Activated T-helper 17 cell treated with anti-CD3 and anti-CD28 coated beads, Interleukin-2, amount 50 U/mL, for 72 hours (primary cell): ENCODE measurements around the gene APPL2. TPM values are rescaled to one million over a fixed set of nuclear protein-coding genes. Genes with fewer than 3 reads are reported as not detected.

Source experiments
- ATAC-seq: fragments of 150-1000 bp; cut with Tn5 transposase; replicated peaks from 2 replicates; pipeline ENCODE4 v1.10.0; 2021; ENCODE audit warnings: mild to moderate bottlenecking, moderate library complexity
- H3K27ac Mint-ChIP-seq: one replicate; pipeline ENCODE4 v1.8.0; 2022; ENCODE audit warnings: mixed read lengths
- H3K27me3 Mint-ChIP-seq: one replicate; pipeline ENCODE4 v1.8.0; 2022; ENCODE audit warnings: mixed read lengths
- H3K36me3 Mint-ChIP-seq: one replicate; pipeline ENCODE4 v1.8.0; 2022; ENCODE audit warnings: low read depth, mild to moderate bottlenecking, mixed read lengths
- H3K4me1 Mint-ChIP-seq: one replicate; pipeline ENCODE4 v1.8.0; 2022; ENCODE audit warnings: mixed read lengths
- H3K4me3 Mint-ChIP-seq: one replicate; pipeline ENCODE4 v1.8.0; 2022; ENCODE audit warnings: mild to moderate bottlenecking, mixed read lengths
- H3K9me3 Mint-ChIP-seq: one replicate; pipeline ENCODE4 v1.8.0; 2022; ENCODE audit warnings: mixed read lengths
- total RNA-seq, 2 donors: library from RNA; stranded (reverse); gene quantifications; one replicate each; pipeline ENCODE4 v1.2.3, GENCODE V29; 2022

The APPL2 gene
- total RNA-seq, 2 donors from 2014 or later, result 16.7 to 23.5 TPM

GRCh38 chr12:105222726-105223351 is 13.1 kb downstream of the APPL2 start:
- peak overlapping the region; percentile 14 for H3K27ac Mint-ChIP-seq
- H3K4me3 Mint-ChIP-seq, result no peak overlapping the region
- no peaks in the 10 kb centered on the region for H3K27me3 Mint-ChIP-seq
- ATAC-seq, result no peak
- H3K36me3 Mint-ChIP-seq, result peaks cover 80% of the 10 kb centered on the region
- H3K9me3 Mint-ChIP-seq, result no peaks in the 10 kb centered on the region
- H3K4me1 Mint-ChIP-seq, result peaks cover 7% of the 10 kb centered on the region

DNA sequence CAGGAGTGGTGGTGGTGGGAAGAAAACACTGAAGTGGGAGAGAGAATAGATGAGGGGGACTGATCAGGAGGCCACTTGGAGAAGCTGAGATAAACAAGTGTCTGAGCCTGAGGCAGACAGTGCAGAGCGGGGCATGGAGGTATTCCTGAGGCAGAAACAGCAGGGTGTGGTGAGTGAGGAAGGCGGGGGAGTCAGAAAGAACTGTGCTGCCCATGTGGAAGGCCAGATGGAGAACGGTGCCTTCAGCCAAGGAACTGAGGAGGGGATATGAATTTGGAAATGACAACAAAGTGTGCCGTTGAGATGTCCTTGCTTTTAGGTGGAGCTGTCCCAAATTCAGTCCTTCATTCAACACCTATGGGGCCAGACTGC is 13.7 kb downstream of the APPL2 start:
- peaks cover 2% of the 10 kb centered on the region for H3K4me1 Mint-ChIP-seq
- H3K36me3 Mint-ChIP-seq, result peaks cover 80% of the 10 kb centered on the region
- no peak for ATAC-seq
- H3K4me3 Mint-ChIP-seq, result no peak overlapping the region
- H3K27me3 Mint-ChIP-seq, result no peaks in the 10 kb centered on the region
- peak overlapping the region; percentile 14 for H3K27ac Mint-ChIP-seq
- H3K9me3 Mint-ChIP-seq, result no peaks in the 10 kb centered on the region

DNA sequence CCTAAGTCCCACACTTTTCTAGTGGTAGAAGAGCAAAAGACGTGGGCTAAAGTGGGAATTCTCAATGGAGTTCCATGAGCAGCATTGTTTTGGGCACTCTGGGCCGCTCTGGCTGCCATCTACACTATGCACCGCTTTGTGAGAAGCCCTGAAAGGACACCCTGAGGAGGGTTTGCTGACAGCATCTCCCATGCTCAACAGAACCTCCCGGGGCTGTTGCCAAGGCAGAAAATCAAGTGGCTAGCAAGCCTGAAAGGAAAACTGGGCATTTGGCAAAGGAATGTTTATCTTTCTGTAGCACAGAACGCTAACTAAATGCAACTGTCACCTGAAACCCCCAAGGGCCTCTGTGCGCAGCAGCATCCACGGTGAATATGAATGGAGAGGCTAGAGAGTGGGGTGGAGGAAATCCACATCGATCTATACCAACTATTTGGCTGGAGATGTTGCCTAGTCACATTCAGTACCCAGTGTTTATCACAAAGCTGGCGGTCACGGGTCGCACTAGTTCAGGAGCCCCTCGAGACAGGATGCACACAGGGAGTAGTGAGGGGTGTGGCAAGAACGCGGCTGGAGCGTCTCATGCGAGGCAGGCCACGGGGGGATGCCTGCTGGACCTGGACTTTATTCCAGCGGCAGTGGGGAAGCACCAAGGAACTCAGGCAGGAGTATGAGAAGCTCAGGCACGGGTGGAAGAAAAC is 14.2 kb downstream of the APPL2 start:
- peak overlapping the region; percentile 14 for H3K27ac Mint-ChIP-seq
- ATAC-seq, result no peak
- H3K36me3 Mint-ChIP-seq, result peaks cover 83% of the 10 kb centered on the region
- no peaks in the 10 kb centered on the region for H3K9me3 Mint-ChIP-seq
- no peaks in the 10 kb centered on the region for H3K4me1 Mint-ChIP-seq
- H3K4me3 Mint-ChIP-seq, result no peak overlapping the region
- H3K27me3 Mint-ChIP-seq, result no peaks in the 10 kb centered on the region

- Mint-ChIP-seq H3K4me3 (no peak overlapping the region), H3K27me3 (no peaks in the 10 kb centered on the region), H3K9me3 (no peaks in the 10 kb centered on the region), H3K27ac (peak overlapping the region; percentile 64), H3K36me3 (peaks cover 84% of the 10 kb centered on the region), H3K4me1 (no peaks in the 10 kb centered on the region)
- ATAC-seq, result no peak
These were observed 15.1 kb downstream of the APPL2 start for GRCh38 chr12:105220929-105221290.

DNA sequence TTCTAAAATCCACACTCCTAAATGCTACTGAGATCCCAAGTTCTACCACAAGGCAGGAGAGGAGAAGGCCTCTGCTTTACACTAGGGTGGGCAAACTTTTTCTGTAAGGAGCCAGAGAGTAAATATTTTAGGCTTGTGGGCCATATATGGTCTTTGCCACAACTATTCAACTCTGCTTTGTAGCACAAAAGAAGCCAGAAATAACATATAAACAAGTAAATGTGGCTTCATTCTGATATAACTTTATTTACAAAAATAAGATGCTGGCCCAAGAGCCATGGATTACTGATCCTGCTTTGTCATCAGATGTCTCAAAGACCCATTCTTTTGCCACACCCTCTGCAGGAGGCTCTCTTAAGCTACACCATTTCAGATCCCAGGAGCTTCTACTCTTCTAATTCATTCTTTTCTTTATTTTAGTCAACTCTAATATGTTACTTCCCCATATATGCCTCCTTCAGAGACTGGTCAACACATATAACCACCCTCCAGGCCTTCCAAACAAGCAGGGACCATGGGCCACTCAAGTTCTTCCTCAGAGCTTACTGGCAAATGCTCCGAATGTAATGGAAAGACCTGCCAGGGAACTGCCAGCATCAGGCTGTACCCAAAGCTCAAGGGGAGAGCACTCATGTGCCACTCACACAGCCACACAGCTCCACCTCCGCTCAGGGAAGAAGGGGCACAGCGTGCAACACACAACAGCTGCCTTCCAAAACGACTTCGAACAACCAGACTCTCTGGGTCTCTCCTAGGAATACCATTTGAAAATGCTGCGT is 15.6 kb downstream of the APPL2 start:
- Mint-ChIP-seq H3K27ac (peak overlapping the region; percentile 64), H3K27me3 (no peaks in the 10 kb centered on the region), H3K9me3 (no peaks in the 10 kb centered on the region), H3K4me1 (no peaks in the 10 kb centered on the region), H3K36me3 (peaks cover 84% of the 10 kb centered on the region), H3K4me3 (no peak overlapping the region)
- ATAC-seq, result no peak

GRCh38 chr12:105219261-105220028 is 16.5 kb downstream of the APPL2 start:
- H3K27me3 Mint-ChIP-seq, result no peaks in the 10 kb centered on the region
- no peak overlapping the region for H3K4me3 Mint-ChIP-seq
- no peaks in the 10 kb centered on the region for H3K9me3 Mint-ChIP-seq
- ATAC-seq, result no peak
- peak overlapping the region; percentile 13 for H3K27ac Mint-ChIP-seq
- H3K36me3 Mint-ChIP-seq, result peaks cover 84% of the 10 kb centered on the region
- no peaks in the 10 kb centered on the region for H3K4me1 Mint-ChIP-seq

GRCh38 chr12:105218434-105218833 is 17.5 kb downstream of the APPL2 start:
- no peak for ATAC-seq
- H3K9me3 Mint-ChIP-seq, result no peaks in the 10 kb centered on the region
- no peak overlapping the region for H3K4me3 Mint-ChIP-seq
- H3K4me1 Mint-ChIP-seq, result no peaks in the 10 kb centered on the region
- H3K27me3 Mint-ChIP-seq, result no peaks in the 10 kb centered on the region
- H3K36me3 Mint-ChIP-seq, result peaks cover 88% of the 10 kb centered on the region
- no peak overlapping the region for H3K27ac Mint-ChIP-seq

- peaks cover 68% of the 10 kb centered on the region for H3K36me3 Mint-ChIP-seq
- no peak overlapping the region for H3K27ac Mint-ChIP-seq
- H3K9me3 Mint-ChIP-seq, result no peaks in the 10 kb centered on the region
- H3K27me3 Mint-ChIP-seq, result no peaks in the 10 kb centered on the region
- no peak for ATAC-seq
- no peak overlapping the region for H3K4me3 Mint-ChIP-seq
- H3K4me1 Mint-ChIP-seq, result no peaks in the 10 kb centered on the region
These were observed 21.2 kb downstream of the APPL2 start for GRCh38 chr12:105214670-105215375.

GRCh38 chr12:105214148-105214547 is 21.8 kb downstream of the APPL2 start:
- no peaks in the 10 kb centered on the region for H3K27me3 Mint-ChIP-seq
- no peaks in the 10 kb centered on the region for H3K4me1 Mint-ChIP-seq
- ATAC-seq, result no peak
- H3K9me3 Mint-ChIP-seq, result no peaks in the 10 kb centered on the region
- no peak overlapping the region for H3K4me3 Mint-ChIP-seq
- H3K36me3 Mint-ChIP-seq, result peaks cover 65% of the 10 kb centered on the region
- H3K27ac Mint-ChIP-seq, result no peak overlapping the region

DNA sequence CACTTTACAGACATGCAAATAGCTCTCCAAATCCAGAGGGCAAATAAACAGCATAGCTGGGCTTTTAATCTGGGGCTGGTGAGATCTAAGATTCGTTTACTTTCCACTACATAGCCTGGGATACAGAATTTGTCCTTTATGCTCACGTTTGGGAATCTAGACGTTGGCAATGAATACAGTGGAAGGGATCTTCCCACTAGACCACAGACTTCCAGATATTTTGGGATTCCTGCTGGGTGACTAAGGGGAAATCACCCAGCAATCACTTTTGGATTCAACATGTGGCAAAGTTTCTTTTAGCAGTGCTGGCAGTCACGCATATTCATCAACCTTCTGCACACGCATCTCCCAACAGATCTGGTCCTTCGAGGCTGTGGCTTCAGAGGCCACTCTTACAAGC is 23.5 kb downstream of the APPL2 start:
- Mint-ChIP-seq H3K9me3 (no peaks in the 10 kb centered on the region), H3K4me3 (no peak overlapping the region), H3K27me3 (no peaks in the 10 kb centered on the region), H3K36me3 (peaks cover 66% of the 10 kb centered on the region), H3K4me1 (no peaks in the 10 kb centered on the region), H3K27ac (no peak overlapping the region)
- no peak for ATAC-seq

DNA sequence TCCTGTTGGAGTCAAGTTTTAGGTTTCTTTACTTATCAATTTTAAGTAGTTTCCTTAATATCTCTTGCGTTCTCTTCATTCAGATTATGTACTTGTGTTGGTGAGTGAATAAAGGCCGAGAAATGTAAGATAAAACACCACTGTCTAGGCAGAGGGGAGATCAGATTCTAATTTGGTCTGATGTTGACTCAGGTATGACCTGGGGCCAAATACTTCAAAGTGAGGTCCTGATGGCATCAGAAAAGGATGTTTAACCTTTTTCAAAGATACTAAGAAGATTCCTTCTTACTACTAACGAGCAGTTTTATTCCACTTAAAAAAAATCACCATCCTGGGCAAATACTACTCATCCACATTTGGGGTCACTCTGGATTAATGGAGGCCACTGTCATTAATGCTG is 26.9 kb downstream of the APPL2 start:
- Mint-ChIP-seq H3K4me1 (peaks cover 10% of the 10 kb centered on the region), H3K9me3 (no peaks in the 10 kb centered on the region), H3K36me3 (peaks cover 66% of the 10 kb centered on the region), H3K27ac (no peak overlapping the region), H3K27me3 (no peaks in the 10 kb centered on the region), H3K4me3 (no peak overlapping the region)
- no peak for ATAC-seq

DNA sequence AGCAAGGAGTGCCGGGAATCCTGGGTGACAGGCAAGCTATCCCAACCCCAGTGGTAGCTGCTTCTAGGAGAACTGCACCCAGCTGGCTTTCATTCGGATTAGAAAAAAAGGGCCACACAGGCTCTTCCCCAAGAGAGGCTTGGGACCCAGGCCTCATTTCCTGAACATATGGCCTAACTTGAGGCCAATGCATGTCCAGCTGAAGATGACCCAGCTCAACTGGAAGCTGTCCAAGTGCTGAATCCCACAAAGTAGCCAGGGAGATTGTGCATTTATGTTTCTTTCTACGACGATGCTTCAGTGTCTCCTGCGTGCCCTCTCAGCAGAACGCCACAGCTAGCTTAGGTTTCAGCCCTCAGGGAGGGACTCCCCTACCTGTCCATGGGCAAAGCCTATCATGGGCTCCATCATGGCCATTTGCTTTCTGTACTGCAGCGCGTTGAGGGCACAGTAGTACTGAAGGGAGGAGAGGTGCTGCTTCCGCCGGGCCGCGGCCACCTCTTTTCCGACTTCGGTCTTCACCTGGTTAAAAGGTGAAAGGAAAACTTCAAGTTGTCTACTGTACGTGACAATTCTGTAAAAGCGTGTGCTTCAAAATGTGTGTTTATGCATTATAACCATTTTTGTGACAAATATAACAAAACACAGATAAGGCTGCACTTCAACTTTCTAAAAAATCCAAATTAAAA is 29.1 kb downstream of the APPL2 start:
- Mint-ChIP-seq H3K27me3 (no peaks in the 10 kb centered on the region), H3K4me1 (peaks cover 10% of the 10 kb centered on the region), H3K27ac (peak overlapping the region; percentile 12), H3K9me3 (no peaks in the 10 kb centered on the region), H3K36me3 (peaks cover 84% of the 10 kb centered on the region), H3K4me3 (no peak overlapping the region)
- no peak for ATAC-seq

DNA sequence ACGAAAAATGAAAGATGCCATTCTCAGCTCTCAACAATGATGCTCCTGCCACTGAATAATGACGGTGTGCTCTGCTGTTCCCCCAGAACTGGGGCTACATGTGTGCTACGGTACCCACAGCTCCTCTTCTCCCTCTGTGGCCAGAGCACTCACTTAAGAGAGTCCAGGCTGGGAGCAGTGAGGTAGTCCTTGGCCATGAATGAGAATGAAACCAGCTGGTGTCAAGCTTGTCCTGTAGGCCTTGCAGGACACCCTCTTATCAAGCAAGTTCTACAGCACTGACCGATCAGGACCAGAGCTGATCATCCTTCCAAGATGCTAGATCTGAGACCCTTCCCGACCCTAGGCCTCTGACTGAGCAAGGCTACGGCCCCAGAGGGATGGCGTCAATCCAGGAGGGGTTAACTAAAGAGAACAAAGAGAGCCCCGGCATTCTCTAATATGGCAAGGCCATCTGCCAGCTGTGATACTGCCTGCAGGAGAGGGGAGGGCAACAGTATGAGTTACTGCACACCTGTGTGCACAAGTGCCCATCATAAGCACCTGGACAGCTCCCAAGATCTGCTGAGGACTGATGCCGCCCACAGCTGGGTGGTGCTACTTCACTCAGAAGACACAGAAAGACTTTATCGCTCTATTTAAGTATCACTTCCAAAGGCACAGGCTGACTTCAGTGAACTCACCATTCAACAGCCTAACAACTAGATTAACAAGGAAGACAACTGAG is 30.5 kb downstream of the APPL2 start:
- Mint-ChIP-seq H3K4me3 (peak overlapping the region; percentile 54), H3K27me3 (no peaks in the 10 kb centered on the region), H3K9me3 (no peaks in the 10 kb centered on the region), H3K36me3 (peaks cover 80% of the 10 kb centered on the region), H3K4me1 (peaks cover 10% of the 10 kb centered on the region), H3K27ac (peak overlapping the region; percentile 95)
- ATAC-seq, result peak; percentile 13
